Adrenal gland (tissue), 5 donors: ENCODE results near the gene AP3B2.

Source experiments
- POLR2A ChIP-seq, 2 donors: fragments of 450-650 bp; IDR thresholded peaks; one replicate each; pipeline ENCODE4 v1.6.1; 2017; ENCODE audit warnings: antibody characterized with exemption in 2 of 2, mild to moderate bottlenecking in 2 of 2, moderate library complexity in 1 of 2
- TF ChIP-seq, protein P1 (sequence below), 6 experiments: fragments of 450-650 bp in 4 of 6; fragments of 200-600 bp in 2 of 6; sonication (generic) in 1 of 6; IDR thresholded peaks; 1 replicate in 5 of 6; 2 replicates in 1 of 6; pipeline versions ENCODE4 v1.5.1 to v1.8.0; 2016 to 2021; ENCODE audit warnings: antibody characterized with exemption in 6 of 6, mild to moderate bottlenecking in 2 of 6, moderate library complexity in 1 of 6
- donor health status: DM: no; HTN: no; CAD: no.

DNA sequence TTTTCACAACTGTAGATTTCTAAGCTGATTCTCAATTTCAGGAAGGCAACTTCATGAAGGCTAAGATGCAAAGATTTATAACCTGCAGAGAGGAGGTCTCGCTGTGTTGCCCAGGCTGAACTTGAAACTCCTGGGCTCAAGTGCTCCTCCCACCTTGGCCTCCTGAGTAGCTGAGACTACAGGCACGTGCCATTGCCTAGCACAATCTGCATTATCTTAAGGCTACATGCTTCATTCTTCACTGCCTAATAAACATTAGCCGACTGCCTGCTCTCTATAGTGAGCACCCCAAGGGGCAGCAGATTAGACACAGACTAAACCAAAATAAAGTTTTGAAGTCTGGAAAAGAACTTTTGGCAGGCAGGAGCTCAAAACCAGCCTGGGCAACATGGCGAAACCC is 79.6 kb downstream of the AP3B2 start:
- TF ChIP-seq, protein P1, sequence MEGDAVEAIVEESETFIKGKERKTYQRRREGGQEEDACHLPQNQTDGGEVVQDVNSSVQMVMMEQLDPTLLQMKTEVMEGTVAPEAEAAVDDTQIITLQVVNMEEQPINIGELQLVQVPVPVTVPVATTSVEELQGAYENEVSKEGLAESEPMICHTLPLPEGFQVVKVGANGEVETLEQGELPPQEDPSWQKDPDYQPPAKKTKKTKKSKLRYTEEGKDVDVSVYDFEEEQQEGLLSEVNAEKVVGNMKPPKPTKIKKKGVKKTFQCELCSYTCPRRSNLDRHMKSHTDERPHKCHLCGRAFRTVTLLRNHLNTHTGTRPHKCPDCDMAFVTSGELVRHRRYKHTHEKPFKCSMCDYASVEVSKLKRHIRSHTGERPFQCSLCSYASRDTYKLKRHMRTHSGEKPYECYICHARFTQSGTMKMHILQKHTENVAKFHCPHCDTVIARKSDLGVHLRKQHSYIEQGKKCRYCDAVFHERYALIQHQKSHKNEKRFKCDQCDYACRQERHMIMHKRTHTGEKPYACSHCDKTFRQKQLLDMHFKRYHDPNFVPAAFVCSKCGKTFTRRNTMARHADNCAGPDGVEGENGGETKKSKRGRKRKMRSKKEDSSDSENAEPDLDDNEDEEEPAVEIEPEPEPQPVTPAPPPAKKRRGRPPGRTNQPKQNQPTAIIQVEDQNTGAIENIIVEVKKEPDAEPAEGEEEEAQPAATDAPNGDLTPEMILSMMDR (IDR thresholded peaks at IDR 0.05): no peak
- TF ChIP-seq POLR2A (IDR thresholded peaks at IDR 0.05): no peak
